ENCODE results near the gene ARHGAP12.
"Not testable (repeated sequence)": the region's sequence is repeated elsewhere in the genome, so short reads cannot be mapped to it uniquely, and the experiment has no call there.

The ARHGAP12 gene

GRCh38 chr10:31921031-31921430 is 7.6 kb downstream of the ARHGAP12 start:
- DNase-seq: no peak

GRCh38 chr10:31920538-31920937 is 8.1 kb downstream of the ARHGAP12 start:
- DNase-seq: no peak

DNA sequence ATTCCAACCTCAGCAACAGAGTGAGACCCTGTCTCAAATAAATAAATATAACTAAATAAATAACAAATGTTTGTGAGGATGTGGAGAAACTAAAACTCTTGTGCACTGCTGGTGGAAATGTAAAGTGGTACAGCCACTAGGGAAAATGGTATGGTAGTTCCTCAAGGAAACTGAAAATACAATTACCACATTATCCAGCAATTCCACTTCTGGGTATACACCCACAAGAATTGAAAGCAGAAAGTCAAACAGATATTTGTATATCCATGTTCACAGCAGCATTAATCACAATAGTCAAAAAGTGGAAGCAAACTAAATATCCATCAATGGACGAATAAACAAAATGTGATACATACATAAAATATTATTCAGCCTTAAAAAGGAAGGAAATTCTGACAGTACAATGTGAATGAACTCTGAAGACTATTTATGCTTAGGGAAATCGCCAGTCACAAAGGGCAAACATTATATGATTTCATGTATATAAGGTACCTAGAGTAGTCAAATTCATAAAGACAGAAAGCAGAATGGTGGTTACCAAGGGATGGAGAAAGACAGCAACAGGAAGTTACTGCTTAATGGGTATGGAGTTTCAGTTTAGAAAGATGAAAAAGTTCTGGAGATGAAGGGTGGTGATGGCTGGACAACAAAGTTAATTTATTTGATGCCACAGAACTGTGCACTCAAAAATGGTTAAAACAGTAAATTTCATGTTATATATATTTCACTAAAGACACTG is 9.8 kb downstream of the ARHGAP12 start:
- DNase-seq: no peak

DNA sequence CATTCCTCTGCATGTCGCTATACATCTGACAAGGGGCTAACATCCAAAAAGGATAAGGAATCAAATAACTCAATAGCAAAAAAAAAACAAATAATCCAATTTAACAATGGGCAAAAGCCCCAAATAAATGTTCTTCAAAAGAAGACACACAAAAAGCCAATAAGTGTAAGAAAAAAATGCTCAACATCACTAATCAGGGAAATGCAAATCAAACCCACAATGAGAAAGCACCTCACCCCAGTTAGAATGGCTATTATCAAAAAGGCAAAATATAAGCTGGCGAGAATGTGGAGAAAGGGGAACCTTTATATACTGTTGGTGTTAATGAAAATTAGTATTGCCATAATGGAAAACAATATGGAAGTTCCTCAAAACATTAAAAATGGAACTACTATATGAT is 14.3 kb downstream of the ARHGAP12 start:
- no peak for DNase-seq

GRCh38 chr10:31912898-31913850 is 15.5 kb downstream of the ARHGAP12 start:
- DNase-seq: peak; percentile 88

- no peak for DNase-seq
Measured at GRCh38 chr10:31912289-31912688, 16.3 kb downstream of the ARHGAP12 start.

- DNase-seq: no peak
Measured at GRCh38 chr10:31910016-31910415, 18.6 kb downstream of the ARHGAP12 start.

- no peak for DNase-seq
Measured at GRCh38 chr10:31908157-31908556, 20.5 kb downstream of the ARHGAP12 start.

DNA sequence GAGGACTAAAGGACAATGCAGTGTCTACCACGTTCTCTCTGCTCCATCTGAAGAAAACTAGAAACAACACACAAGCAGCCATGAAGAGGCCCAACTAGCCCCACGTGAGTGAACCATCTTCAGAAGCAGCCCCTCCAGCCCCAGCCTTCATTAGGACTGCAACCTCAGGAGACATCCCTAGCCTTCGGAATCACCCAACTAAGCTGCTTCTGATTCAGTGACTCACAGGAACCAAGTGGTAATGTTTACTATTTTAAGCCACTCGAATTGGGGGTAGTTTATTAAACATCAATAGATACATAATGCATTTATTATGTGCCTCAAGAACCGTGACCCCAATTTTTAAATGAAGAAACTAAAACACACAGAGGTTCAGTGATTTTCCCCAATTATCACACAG is 22.6 kb downstream of the ARHGAP12 start:
- DNase-seq: no peak

- DNase-seq: no peak
Measured at GRCh38 chr10:31905586-31905985, 23.0 kb downstream of the ARHGAP12 start.

- DNase-seq: no peak
Measured at GRCh38 chr10:31902625-31903024, 26.0 kb downstream of the ARHGAP12 start.

GRCh38 chr10:31897506-31897905 is 31.1 kb downstream of the ARHGAP12 start:
- DNase-seq: no peak

DNA sequence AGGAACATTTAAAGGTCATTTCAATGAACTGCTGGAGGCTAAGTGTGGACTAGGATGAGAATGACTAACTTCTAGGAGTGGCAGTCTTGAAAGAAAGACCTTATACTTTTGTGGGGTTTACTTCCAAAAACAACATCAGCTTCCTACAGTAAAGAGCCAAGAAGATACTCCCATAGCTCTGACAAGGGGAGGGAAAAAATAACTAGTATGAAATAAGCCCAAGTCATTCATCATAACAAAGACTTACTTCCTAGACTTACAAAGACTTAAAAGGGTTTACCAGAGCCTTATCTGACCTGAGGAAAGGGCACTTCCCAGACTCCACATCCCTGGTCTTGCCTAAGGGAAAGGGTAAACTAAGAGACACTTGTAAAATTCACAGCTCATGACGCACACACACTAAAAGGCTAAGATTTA is 31.7 kb downstream of the ARHGAP12 start:
- DNase-seq: no peak

DNA sequence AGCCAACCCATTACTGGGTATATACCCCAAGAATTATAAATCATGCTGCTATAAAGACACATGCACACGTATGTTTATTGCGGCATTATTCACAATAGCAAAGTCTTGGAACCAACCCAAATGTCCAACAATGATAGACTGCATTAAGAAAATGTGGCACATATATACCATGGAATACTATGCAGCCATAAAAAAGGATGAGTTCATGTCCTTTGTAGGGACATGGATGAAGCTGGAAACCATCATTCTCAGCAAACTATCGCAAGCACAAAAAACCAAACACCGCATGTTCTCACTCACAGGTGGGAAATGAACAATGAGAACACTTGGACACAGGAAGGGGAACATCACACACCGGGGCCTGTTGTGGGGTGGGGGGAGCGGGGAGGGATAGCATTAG is 32.9 kb downstream of the ARHGAP12 start:
- not testable (repeated sequence) for DNase-seq

GRCh38 chr10:31888442-31888841 is 40.2 kb downstream of the ARHGAP12 start:
- DNase-seq: no peak

DNA sequence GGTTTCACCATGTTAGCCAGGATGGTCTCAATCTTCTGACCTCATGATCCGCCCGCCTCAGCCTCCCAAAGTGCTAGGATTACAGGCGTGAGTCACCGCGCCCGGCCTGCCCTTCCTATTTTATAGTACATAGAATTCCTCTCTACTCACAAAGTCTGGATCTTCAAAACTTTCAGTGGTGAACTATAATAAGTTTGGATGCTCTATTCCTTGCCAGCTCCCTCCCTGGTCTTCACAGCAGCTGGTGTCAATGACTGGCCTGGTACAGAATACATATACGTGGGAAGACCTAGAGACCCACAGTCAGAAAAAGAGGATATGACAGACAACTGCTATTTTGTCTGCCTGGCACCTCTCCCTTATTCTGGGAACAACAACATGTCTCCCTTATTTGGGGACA is 40.8 kb downstream of the ARHGAP12 start:
- no peak for DNase-seq

- no peak for DNase-seq
Measured at GRCh38 chr10:31886885-31887284, 41.7 kb downstream of the ARHGAP12 start.

GRCh38 chr10:31885971-31886370 is 42.7 kb downstream of the ARHGAP12 start:
- DNase-seq: no peak

DNA sequence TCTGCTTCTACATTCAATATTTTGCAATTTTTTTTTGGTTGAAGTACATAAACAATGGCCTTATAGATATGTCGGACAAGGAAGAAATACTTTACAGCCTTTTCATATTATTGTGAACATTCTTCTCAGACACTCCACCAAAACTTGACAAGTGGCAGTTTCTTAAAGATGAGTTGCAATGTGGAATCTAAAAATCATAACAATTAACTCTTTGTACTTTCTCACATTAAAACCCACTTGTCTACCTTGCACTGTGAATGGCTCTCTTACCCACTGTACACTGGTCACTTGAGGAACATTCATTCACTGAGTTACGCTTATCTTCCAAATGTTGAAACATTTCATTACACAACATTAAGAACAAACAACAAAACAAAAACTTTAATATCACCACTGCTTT is 44.2 kb downstream of the ARHGAP12 start:
- no peak for DNase-seq

DNA sequence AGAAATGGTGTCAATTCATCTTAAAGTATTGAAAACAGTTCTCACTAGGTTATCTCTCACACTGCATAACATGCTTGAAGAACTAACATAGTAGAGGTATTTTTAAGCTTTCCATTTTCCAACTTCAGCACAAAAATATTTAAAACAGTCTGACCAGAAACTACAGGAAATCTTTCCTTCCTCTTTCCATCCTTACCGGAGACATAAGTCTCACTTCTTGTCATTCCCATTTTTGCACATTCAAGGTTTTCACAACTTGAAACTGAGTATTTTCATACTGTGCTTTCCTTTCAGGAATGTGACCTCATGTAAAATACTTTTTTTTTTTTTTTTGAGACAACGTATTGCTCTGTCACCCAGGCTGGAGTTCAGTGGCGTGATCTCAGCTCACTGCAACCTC is 45.2 kb downstream of the ARHGAP12 start:
- no peak for DNase-seq

DNA sequence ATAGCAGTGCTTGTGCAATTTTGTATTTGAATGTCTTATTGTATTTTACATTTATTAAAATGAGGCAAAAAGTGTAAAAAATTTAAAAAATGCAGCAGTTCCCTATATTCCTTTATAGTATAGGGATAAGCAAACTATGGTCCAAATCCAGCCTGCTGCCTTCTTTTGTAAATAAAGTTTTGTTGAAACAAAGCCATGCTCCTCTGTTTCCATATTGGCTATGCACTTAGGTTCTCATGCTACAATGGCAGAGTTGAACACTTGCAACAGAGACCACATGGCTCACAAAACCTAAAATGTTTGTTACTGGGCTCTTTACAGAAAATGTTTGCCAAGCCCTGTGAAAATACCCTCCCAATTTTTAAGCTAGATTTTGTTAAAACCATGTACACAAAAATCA is 50.1 kb downstream of the ARHGAP12 start:
- DNase-seq: no peak

GRCh38 chr10:31876652-31877352 is 51.8 kb downstream of the ARHGAP12 start:
- DNase-seq: no peak

DNA sequence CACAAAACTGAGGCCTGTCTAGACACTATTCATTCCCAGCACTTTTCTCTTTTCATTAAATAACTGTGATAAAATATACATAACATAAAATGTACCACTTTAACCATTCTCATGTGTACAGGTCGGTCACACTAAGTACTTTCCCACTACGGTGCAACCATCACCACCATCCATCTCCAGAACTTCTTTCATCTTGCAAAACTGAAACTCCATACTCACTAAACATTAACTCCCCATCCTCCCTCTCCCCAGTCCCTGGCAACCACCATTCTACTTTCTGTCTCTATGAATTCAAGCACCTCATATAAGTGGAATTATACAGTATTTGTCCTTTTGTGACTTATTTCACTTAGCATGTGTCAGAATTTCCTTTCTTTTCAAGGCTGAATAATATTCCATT is 53.0 kb downstream of the ARHGAP12 start:
- DNase-seq: no peak
